HG03520 (cell line): Measurements from ENCODE around the gene CTTNBP2.

Experiments used
- ATAC-seq: cut with Tn5 transposase; IDR thresholded peaks from one replicate; pipeline ENCODE4 v1.9.1; 2021; ENCODE audit warnings: mild to moderate bottlenecking, moderate library complexity; ENCODE audit not compliant: unreplicated experiment

Gene CTTNBP2

GRCh38 chr7:117790251-117790650 lies 83.0 kb downstream of the CTTNBP2 start:
- ATAC-seq = no peak

GRCh38 chr7:117785431-117785830 lies 87.8 kb downstream of the CTTNBP2 start:
- no peak for ATAC-seq

- peak; percentile 36 for ATAC-seq
These were observed 88.9 kb downstream of the CTTNBP2 start for GRCh38 chr7:117784315-117784714.

GRCh38 chr7:117782761-117783160 lies 90.5 kb downstream of the CTTNBP2 start:
- ATAC-seq = no peak

GRCh38 chr7:117781707-117782106 lies 91.5 kb downstream of the CTTNBP2 start:
- no peak for ATAC-seq

DNA sequence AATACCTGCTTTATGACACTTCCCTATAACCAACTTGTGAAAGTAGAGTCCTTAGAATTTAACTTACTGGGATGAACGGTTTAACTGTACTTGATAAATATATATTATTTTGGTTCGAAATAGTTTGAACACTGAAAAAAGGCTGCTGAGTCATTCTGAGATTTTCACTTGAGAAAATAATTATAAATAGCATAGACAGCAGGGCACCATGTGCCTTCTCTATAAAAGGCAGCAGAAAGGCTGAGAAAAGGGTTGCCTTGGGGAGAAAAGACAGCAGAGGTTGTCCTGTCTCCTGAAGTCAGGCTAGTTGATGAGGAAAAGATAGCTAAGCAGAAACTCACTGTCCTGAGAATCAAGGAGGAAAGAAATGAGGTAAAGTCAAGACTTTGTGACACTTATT lies 92.4 kb downstream of the CTTNBP2 start:
- peak; percentile 79 for ATAC-seq

DNA sequence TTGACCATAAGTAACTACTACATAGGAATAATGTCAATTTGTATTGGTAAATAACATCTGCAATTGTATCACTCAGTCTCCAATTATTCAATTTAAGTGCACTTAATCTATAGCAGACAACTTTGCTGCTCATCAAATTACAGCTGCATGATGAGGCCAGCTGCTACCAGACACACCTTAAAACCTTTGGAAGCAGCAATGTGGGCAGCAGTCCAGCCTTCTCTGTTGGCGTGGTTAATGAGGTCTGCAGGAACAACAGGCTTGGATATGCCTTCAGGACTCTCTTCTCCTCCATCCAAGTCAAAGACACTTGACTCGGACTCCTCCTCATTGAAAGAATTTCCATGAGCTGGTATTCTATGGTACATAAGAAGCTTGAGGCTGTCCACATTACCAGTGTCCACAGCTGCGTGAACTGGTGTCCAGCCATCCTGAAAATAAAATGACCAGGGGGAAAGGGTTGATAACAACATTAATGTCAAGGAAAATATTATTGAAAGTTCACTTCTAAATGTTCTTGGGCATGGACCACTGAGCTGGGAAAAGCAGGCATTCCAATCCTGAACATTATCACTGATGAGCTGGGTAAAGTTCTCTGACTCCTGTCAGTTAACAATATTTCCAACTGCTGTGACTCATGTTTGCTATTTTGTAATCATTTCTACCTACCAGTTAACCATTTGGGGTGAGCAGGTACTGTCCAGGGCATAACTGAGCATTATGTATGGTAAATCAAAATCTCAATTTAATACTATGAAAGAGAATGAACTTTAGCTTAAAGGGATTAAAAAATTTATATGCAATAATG lies 95.7 kb downstream of the CTTNBP2 start:
- ATAC-seq = no peak

GRCh38 chr7:117776224-117776623 lies 97.0 kb downstream of the CTTNBP2 start:
- peak; percentile 39 for ATAC-seq

DNA sequence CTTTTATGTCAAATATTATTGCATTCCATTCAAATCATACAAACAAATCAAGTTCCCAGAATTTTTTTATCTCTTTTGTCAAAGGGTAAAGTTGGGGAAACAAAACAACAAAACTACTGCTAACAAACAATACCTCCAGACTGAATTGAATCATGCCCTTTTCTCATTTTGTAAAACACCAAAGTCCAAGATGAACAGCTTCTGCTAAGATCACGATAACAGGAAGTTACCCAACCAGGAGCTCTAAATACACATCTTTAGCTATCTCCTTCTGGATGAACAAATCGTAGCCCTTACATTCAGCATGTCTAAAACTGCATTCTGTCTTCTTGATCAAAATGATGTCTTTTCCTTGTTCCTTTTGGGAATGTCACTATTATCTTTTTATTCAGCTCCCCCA lies 97.4 kb downstream of the CTTNBP2 start:
- ATAC-seq = no peak

- no peak for ATAC-seq
These were observed 98.3 kb downstream of the CTTNBP2 start for GRCh38 chr7:117774943-117775342.

- ATAC-seq = no peak
These were observed 100.8 kb downstream of the CTTNBP2 start for GRCh38 chr7:117772421-117772820.

GRCh38 chr7:117771756-117772155 lies 101.5 kb downstream of the CTTNBP2 start:
- no peak for ATAC-seq

- no peak for ATAC-seq
These were observed 104.2 kb downstream of the CTTNBP2 start for GRCh38 chr7:117769085-117769484.

DNA sequence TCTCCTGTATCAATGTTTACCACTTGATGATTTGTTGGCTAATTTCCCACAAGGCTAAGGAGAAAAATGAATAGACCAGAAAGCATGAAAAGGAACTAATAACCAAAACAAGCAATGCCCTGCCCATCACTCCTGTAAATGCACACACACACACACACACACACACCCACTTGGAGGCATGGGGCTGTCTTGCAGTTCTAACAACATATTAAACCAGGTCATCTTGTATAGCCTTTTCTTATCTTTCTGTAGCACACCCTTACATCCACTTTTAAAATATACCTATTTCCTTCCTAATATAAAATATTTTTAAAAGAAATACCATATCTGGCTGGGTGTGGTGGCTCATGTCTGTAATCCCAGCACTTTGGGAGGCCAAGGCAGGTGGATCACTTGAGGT lies 105.3 kb downstream of the CTTNBP2 start:
- no peak for ATAC-seq

DNA sequence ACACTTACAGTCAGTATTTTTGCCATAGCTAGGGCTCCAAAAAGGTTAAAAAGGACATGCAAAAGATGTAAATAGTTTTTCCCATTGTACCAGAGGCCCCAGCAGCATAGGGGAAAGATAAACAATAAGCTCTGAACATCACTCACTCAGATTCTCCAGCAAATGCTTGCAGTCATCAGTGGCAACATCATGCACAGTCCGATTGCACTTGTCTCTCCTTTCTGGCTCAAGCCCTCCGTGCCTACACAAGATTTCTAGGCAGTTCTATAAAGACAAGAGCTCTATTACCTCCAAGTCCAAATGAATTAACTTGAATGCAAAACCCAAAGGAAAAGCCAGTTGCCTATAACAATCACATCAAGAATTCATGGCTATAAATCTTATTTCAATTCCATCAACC lies 106.3 kb downstream of the CTTNBP2 start:
- no peak for ATAC-seq

GRCh38 chr7:117764031-117764430 lies 109.2 kb downstream of the CTTNBP2 start:
- no peak for ATAC-seq

DNA sequence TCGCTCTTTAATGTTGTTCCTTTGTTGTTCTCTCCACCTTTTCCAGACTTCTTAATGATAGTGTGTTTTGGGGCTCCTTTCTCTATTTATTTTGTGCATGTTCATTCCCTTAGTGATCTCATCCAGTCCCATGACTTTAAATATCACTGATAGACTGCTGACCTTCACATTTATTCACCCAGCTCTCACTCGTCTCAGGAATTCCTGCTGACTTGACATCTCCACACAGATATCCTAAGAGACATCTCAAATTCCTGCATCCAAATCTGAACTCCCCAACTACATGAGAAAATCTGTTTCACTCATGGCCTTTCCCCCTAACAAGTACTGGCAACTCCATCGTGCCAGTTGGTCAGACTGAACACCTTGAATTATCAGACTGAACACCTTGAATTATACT lies 111.2 kb downstream of the CTTNBP2 start:
- no peak for ATAC-seq

- ATAC-seq = no peak
These were observed 113.1 kb downstream of the CTTNBP2 start for GRCh38 chr7:117759950-117760640.

GRCh38 chr7:117757440-117757839 lies 115.8 kb downstream of the CTTNBP2 start:
- ATAC-seq = no peak

- ATAC-seq = no peak
These were observed 116.6 kb downstream of the CTTNBP2 start for GRCh38 chr7:117756586-117757085.

DNA sequence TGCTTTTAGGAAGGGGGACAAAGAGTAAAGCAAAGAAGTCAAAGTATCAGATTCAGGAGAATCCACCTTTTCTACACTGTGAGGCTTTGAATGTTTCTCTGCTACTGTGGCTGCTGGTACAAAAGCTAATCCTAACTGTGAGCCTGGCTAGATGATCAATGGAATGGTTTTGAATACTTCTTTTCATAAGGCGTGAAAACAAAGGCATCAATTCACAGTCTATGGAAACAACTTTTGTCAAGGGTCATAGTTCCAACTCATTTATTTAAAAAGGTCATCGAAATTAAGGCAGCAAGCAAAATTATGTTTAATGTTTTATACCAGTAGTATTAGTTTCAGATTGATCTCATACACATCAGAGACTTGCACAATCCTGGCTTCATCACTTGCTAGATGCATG lies 118.1 kb downstream of the CTTNBP2 start:
- ATAC-seq = no peak

GRCh38 chr7:117751775-117752174 lies 121.5 kb downstream of the CTTNBP2 start:
- no peak for ATAC-seq
